Islet precursor cell (in vitro differentiated cells): Measurements from ENCODE around the gene CACNA1C.
"Not testable (repeated sequence)": the region's sequence is repeated elsewhere in the genome, so short reads cannot be mapped to it uniquely, and the experiment has no call there.

Experiments
- DNase-seq: peaks from one replicate; pipeline ENCODE4 v3.0.0-alpha.2; 2018

Gene CACNA1C

DNA sequence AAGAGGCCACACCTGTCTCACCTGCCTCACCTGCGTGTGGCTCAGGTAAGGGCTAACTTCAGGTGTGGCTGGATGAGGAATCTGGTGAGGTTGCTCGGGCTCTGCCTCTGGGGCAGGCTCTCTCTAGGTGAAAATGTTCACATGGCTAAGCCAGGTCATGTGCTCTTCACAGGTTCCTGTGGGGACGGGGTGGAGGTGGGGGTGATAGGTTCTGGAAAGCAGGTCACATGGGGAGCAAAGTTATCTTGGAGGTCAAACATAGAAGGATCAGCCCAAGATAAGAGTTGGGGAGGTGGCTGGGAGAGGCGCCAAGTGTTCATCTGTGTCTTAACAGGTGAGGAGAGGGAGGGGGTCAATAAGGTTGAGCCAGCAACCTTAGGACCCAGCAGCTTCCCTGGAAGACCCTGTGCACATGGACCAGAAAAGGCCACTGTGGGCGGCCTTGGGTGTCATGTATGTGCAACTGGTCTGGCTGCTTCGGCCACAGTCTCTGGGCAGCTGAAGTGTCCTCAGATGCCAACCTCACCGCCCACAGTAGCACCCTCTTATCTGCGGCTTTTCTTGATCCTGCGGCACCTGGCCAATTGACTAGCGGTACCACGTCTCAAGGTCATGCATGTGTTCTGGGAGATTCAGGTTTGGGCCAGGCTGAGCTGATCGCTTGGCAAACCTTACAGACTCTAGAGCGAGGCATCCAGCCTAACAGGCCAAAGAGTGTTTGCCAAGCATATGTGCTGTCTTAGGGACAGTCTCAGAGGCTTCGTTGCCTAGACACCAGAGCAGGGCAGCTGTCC is 60.5 kb downstream of the CACNA1C start:
- DNase-seq = no peak

DNA sequence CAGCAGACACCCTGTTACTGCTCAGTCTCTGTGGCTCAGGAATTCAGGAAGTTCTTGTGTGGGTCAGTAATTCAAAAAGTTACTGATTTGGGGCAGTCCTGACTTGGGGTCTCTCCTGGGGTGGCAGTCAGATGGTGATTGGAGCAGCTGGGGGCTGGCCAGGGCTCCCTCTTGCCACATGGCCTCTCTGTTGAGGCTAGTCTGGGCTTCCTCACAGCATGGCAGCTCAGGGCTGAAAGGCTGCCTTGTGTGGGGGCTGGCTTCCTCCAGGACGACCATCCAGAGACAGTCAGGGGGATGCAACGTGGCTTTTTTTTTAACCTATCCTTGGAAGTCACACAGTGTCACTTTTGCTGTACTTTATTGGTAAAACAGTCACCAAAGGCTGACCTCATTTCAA is 61.3 kb downstream of the CACNA1C start:
- no peak for DNase-seq

DNA sequence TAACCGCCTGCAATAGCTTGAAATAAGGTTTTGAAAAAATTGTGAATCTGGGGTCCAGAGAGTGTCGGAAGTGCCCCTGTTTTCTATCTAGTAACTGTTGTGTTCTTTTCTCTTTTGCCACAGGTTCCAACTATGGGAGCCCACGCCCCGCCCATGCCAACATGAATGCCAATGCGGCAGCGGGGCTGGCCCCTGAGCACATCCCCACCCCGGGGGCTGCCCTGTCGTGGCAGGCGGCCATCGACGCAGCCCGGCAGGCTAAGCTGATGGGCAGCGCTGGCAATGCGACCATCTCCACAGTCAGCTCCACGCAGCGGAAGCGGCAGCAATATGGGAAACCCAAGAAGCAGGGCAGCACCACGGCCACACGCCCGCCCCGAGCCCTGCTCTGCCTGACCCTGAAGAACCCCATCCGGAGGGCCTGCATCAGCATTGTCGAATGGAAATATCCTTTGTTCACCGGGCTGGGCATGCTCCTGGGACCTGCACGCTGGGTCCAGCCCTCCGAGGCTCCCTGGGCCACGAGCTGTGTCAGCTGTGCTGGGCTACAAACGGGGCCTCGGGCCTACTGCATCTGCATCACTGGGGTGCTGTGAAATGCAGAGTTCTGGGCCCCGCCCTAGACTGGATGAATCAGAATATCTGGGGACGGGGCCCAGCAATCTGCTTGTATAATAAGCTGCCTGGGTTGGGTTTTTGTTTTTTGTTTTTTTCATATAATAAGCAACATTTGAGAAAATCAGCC is 62.5 kb downstream of the CACNA1C start:
- no peak for DNase-seq

DNA sequence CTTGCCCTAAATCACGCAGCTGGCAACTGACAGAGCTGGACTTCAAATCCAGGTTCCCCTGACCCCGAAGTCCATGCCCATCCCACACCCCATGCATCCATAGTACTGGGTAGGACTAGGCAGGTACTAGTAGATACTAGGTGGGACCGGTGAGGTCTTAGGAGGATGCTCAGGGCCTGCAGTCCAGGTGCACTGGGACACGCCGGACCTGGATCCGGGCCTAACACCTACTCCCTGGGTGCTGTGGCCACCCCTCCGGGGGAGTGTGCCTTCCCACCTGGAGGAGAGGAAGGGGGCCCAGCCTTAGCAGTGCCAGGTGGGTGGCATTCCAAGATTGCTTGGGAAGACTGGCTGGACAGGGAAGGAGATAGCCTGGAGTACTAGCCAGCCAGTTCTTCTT is 64.8 kb downstream of the CACNA1C start:
- DNase-seq = no peak

DNA sequence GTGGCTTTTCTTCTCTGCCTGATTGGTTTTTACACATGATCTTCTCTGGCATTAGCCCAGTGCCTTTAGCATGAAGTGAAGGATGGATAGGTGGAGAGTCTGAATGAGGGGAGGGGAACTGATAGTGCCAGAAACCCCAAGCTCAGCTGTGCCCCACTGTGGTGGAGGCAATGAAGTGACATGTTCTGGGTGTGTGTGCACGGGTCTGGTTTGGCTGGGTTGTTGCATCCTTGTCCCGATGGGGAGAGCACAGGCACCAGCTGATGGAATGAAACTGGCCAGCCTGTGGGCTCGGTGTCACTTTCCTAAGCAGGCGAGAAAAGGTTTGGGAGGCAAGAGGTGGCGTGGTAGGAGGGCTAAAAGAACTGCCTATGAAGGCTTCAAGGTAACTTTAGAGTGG is 65.3 kb downstream of the CACNA1C start:
- no peak for DNase-seq

DNA sequence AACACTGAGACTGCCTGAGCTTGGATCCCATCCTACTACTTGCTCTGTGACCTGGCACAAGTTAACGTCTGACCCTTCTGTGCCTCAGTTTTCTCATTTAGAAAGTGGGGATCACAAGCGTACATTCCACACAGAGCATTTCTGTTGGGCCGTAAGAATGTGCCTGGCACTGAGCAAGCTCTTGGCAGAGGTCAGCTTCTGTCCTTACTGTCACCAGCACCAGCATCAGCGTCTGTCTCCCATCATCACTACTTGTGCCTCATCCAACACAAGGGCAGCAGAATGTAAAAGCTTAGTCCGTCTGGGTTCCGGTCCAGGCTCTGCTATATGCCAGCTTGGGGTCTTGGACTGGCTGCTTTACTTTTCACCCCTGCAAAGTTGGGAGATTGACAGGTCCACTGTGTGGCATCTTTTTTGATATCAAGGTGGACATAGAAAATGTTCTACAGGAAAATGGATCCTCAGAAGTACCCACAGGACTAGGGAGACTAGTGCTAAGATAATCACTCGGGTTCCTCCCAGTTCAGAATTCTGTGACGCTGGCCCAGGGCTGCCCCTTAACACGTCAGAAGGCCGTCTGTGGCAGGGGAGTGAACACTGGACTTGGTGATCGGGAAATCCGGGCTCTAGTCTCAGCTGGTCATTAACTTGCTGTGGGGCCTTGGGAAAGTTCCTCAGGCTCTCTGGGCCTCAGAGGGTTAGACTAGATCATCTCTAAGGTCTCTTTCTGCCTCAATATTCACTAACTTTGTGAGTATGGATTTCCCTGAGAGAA is 65.9 kb downstream of the CACNA1C start:
- DNase-seq = no peak

DNA sequence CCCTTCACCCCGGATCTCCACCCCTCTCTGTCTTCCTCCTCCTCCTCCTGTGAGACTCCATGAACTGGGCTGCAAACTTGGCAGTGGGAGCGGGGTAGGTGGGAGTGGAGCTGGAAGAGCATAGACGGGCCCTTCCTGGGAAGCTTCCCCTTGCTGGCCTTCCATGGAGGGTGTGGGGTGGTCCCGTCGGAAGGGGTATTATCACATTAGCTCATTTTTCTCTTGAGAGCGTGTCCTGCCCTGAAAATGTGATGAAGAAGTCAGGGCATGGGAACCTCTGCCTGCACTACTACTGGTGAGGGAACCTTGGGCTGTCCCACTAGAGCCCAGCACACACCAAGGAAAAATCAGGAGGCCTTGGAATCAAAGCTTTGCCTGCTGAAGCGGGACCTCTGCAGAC is 66.5 kb downstream of the CACNA1C start:
- DNase-seq = no peak

DNA sequence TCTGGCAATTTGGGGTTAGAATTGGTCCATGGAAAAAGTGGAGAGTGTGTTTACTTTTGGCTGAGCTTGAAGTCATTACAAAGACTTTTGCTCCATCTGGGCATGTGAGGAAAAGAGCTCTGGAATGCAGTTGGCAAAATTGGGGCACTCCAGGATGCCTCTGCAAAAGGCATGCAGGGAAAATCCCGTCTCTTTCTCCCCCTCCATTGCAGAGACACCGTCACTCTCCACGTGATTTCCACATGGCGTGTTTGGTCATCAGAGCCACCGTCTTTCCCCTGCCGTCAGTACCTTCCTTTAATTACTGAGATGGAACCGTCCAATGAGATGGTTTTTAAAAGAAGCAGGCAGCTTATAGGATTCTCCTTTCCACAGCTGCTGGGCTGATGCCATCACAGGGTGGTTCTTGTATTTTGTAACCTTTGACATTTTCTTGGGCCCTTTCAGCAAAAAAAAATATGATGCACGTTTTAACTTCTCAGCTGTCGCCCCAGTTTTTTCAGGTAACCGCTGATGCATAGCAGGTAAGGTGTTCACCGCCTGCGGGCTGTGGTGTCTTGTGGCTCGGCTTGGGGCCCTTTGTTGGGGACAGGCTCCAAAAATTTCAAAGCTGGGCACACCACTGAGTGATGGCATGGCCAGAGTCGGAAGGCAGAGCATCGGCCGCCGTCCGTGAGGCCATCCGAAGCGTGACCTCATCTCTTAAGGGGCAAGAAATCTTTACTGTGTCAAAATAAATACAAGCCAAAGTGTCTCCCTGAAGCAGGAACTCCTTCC is 68.4 kb downstream of the CACNA1C start:
- no peak for DNase-seq

DNA sequence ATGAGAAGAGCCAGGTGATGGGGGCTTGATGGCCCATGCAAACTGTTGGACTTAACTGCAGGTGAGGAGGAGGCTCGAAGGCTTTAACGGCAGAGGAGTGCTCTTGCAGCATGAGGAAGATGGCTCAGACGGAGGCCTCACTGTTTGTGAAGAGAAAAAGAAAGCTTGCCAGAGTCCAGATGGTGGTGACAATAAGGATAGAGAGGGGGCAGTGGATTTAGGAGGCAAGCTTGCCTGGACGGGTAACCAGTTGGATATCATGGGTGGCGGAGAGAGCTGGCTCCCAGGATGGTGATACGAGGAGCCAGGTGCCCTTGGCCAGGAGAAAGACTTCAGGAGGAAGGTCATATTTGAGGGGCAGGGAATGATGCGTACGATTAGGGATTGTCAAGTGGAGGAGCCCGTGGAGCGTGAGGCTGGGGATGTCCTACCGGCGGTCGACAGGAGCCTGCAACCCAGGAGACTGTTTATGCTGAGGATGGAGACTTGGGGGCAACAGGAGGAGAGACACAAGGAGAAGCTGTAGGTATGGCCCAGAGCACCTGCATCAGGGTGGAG is 71.8 kb downstream of the CACNA1C start:
- DNase-seq = no peak

DNA sequence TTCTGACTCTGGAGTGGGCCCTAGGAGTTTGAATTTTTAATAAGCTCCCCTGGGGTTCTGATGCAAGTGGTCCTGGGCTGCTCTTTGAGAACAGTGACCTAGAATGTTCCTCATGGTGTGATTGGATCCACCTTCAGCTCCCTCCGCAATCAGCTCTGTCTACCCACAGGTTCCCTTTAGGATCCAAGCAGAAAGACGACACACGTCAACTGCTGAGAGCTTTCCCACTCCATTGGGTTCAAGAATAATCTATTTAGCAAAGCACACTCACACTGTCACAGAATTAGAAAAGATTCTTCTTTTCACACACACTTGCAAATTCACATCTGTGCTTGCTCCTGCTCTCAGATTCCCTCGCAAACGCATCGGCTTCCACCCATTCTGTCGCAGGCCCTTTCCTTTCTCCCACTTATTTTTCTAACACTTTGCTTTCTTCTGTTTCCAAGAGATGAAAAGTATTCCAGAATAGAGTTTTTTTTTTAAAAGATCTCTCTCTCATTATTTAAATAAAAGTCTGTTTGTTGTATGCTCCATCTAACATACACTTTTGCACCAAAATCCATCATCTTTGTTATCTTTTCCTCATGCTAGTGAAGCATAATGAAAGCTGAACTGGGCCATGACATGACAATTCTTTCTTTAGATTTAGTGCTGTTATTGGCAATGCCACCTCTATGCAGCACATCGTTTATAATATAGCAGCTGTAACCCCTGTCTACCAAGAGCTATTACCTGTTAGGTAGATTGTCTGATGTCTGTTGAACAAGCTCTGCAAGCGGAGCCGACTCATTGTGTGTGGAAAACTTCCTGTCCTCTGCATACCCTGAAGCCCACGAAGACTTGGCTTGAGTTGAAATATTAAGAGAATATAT is 73.1 kb downstream of the CACNA1C start:
- DNase-seq = no peak

DNA sequence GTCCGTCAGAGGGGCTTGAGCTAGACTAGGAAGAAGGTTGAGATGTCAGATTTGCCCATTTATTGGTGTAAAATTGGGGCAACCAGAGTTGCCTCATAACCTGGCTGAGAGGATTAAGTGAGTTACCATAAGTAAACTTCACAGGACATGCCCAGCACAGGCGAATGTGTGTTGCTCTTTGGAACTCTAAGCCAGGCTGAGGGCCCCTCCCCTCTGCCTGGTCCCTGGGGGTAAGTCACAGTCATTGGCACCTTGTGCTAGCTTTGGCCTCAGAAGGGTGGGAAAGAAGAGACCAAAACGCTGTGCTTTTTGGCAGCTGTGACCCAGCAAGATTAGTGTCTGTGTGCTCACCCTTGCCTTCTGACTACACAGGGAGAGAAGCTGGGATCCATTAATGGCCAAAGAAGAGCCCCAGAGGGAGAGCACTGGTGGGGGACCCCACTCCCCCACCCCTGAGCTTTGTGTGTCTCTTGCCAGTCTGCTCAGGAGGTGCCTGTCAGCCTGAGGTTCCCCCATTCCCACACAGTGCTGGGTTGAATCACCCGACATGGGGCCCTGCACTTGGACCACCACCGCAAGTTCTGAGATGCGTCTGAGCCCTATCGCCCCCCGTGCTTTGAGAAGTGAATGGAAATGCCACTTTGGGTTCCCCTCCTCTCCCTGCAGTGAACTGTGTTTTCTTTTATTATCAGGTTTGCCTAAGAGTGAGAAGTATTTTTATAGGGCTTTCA is 74.1 kb downstream of the CACNA1C start:
- no peak for DNase-seq

DNA sequence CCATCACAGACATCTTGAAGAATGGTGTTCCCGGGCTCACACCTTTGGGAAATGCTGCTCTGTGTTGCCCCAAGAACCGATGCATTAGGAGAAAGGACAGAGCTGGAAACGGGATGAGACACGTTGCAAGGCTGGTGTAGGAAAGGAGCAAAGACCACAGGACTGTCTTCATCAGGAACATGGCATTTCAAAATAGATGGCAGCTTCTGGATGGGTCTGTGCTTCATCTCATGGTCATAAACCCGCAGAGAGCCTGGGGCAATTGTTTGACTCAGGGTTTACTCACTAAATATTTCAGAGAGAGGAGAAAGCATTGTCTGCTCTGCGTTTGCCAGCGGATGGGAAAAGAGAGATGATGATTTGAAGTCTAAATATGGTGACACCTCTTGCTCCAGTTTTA is 76.3 kb downstream of the CACNA1C start:
- DNase-seq = peak; percentile 90

DNA sequence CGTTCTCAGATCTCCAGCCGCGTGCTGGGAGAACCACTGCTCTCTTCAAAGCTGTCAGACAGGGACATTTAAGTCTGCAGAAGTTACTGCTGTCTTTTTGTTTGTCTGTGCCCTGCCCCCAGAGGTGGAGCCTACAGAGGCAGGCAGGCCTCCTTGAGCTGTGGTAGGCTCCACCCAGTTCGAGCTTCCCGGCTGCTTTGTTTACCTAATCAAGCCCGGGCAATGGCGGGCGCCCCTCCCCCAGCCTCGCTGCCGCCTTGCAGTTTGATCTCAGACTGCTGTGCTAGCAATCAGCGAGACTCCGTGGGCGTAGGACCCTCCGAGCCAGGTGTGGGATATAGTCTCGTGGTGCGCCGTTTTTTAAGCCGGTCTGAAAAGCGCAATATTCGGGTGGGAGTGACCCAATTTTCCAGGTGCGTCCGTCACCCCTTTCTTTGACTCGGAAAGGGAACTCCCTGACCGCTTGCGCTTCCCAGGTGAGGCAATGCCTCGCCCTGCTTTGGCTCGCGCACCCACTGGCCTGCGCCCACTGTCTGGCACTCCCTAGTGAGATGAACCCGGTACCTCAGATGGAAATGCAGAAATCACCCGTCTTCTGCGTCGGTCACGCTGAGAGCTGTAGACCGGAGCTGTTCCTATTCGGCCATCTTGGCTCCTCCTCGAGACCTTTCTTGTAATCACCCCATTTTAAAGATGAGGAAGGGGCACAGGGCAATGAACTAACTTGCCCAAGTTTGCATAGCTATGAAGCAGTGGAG is 83.1 kb downstream of the CACNA1C start:
- not testable (repeated sequence) for DNase-seq

DNA sequence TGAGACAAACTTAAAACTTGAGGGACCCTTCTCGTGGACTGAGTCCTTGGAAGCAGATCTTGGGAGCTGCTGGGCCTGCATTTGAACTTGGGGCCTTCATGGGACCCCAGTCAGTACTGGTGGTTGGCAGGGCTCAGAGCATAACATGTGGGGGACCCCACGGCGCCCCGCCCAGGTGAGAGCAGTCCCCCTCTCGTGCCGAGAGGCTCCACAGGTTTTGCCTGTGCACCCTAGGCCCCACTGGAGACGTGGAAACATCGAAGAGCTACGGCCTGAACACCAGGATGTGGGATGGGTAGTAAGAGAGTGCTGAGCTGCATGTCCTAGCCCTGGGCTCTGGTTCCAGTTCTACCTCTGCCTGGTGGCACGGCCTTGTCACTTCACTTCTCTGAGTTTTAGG is 84.1 kb downstream of the CACNA1C start:
- DNase-seq = no peak

DNA sequence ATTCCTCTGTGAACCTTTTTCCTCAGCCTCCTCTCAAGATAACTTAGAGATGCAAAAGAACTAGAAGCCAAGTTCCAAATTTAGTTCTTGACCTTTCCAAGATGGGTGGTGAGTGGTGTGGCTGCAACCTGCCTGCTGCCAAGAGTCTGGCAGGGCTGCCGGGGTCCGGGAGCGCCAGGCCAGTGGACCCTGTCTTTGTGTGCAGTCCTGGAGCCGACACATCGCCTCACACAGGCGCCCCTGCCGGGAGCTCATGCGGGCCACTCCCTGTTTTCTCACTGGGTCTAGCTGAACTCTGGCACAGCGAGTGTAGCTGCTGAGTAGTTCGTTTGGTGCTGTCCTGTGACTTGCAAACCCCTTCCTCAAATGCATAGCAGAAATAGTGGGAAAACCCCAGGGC is 84.9 kb downstream of the CACNA1C start:
- DNase-seq = no peak

DNA sequence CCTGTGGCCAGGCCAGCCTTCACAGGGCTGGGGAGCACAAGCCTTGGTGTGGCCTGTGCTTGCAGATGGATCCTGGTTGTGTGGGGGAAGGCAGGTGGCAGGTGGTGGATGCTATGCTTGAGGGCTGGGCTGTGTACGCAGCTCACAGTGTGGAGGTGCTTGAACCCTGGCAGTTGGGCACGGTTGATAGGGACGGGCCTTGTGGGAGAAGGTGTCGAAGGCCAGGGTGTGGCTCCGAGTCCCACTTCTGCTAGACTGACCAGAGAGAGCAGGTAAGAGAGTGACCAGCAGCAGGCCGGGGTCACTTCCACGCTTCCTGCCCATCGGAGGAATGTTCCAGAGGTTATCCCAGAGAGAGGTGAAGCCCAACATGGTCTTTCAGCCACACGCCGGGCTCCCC is 85.5 kb downstream of the CACNA1C start:
- no peak for DNase-seq

DNA sequence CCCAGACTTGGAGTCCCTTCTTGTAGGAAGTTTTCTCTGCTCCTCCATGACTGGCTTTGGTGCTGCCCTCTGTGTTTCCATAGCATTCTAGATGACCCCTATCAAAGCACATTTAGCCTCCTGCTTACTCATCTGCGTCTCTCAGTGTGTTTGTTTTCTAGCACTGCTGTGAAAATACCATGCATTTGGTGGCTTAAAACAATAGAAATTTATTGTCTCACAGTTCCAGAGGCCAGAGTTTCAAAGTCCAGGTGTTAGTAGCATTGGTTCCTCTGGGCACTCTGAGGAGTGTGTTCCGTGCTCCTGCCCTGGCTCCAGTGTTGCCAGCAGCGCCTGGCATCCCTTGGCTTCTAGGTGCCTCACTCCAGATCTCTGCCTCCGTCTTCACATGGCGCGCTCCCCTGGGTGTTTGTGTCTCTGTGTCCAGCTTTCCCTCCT is 86.1 kb downstream of the CACNA1C start:
- no peak for DNase-seq

DNA sequence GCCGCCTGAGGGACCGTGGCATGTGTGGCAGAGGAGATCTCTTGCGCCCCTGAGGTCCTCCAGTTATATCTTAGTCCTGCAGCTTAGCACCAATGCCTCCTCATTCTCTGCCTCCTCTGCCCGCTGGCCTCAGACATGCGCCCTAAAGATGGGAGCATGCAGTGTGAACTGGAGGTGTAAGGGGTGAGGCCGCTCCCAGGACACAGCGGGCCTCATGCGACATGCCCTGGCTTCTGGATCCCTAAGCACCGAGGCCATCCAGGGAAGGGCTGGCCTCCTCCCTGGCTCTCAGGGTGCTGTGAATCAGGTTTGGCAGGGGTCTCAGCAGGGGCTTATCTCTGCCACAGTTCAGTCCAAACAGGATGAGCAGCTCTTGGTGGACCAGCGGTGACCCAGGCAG is 86.9 kb downstream of the CACNA1C start:
- no peak for DNase-seq

DNA sequence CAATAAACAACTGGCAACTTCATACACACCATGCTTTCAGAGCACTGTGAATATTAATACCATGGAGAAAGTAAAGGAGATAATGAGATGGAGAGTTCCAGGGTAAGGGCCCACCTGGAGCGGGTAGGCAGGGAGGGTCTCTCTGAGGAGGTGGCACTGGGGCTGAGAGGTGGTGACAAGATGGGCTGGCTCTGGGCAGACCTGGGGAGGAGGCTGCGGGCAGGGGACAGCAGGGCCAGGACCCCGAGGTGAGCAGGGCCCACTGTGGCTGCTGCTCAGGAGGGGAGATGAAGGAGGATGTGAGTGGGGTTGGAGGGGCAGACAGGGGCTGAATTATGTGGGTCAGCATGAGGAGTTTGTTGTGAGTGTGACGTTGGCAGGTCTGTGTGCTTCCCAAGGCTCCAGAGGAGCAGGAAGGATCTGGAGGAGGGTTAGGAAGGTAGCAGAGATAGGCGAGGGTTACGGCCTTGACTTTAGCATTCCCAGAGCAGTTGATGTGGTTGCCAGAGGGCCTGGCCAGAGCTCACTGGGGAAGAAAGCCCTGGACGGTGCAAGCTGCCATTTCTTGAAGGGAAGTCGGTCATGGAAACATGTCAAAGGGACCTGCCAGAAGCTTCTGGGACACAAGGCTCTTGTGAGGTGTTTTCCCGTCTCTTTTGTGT is 88.2 kb downstream of the CACNA1C start:
- no peak for DNase-seq
